OCI-LY3 (cell line): ENCODE measurements around the gene ATG10.

Experiments used
- H2AFZ ChIP-seq: fragments of 200-600, 300-600 bp; shearing (Covaris generic); 2 replicates; pipeline ENCODE4 v1.6.0; 2014; ENCODE audit warnings: antibody characterized with exemption, low read depth, low read length
- H3K27ac ChIP-seq: fragments of 200-600, 300-600 bp; sonication (generic); 2 replicates; pipeline ENCODE4 v1.5.1; 2014; ENCODE audit warnings: mild to moderate bottlenecking, low read length, moderate library complexity, mixed read lengths
- H3K27me3 ChIP-seq: fragments of 200-600, 300-600 bp; sonication (generic); 2 replicates; pipeline ENCODE4 v1.6.1; 2014; ENCODE audit warnings: low read depth, low read length, mixed read lengths
- H3K36me3 ChIP-seq: fragments of 200-600, 300-600 bp; sonication (generic); replicated peaks from 2 replicates; pipeline ENCODE3; 2014; ENCODE audit warnings: low read depth, low read length, mixed read lengths
- H3K4me1 ChIP-seq: fragments of 300-600, 200-600 bp; sonication (generic); 2 replicates; pipeline ENCODE4 v1.6.1; 2014; ENCODE audit warnings: low read length, mixed read lengths
- H3K4me2 ChIP-seq: fragments of 200-600, 300-600 bp; sonication (generic); 2 replicates; pipeline ENCODE4 v1.6.1; 2014; ENCODE audit warnings: low read length, mixed read lengths
- H3K4me3 ChIP-seq: fragments of 300-600, 200-600 bp; sonication (generic); 2 replicates; pipeline ENCODE4 v1.5.1; 2014; ENCODE audit warnings: antibody characterized with exemption, mild to moderate bottlenecking, low read length, moderate library complexity
- H3K79me2 ChIP-seq: fragments of 300-600, 200-600 bp; shearing (Covaris generic); 2 replicates; pipeline ENCODE4 v1.6.1; 2014; ENCODE audit warnings: mild to moderate bottlenecking, low read length, mixed read lengths
- H3K9ac ChIP-seq: fragments of 300-600, 200-600 bp; shearing (Covaris generic); 2 replicates; pipeline ENCODE4 v1.6.0; 2014; ENCODE audit warnings: mild to moderate bottlenecking, low read length, moderate library complexity
- H3K9me3 ChIP-seq: fragments of 200-600, 300-600 bp; shearing (Covaris generic); 2 replicates; pipeline ENCODE4 v1.6.1; 2014; ENCODE audit warnings: low read length, mixed read lengths; ENCODE audit not compliant: insufficient read depth
- H4K20me1 ChIP-seq: fragments of 200-600, 300-600 bp; sonication (generic); 2 replicates; pipeline ENCODE4 v1.6.1; 2016; ENCODE audit warnings: low read length, mixed read lengths; ENCODE audit not compliant: insufficient read depth
- EZH2phosphoT487 ChIP-seq: fragments of 200-600 bp; shearing (Covaris generic); IDR thresholded peaks from 2 replicates; pipeline ENCODE4 v1.6.1; 2018; ENCODE audit warnings: antibody characterized with exemption, mixed run types, low read depth
- TF ChIP-seq, protein P1 (sequence below): fragments of 200-600, 300-600 bp; sonication (generic); IDR thresholded peaks from 2 replicates; pipeline ENCODE4 v1.5.1; 2014; ENCODE audit warnings: antibody characterized with exemption, low read length, low read depth

The ATG10 gene

GRCh38 chr5:82246960-82247574 lies 275.2 kb downstream of the ATG10 start:
- Histone ChIP-seq H3K27ac (no peak overlapping the region), H3K79me2 (no peaks in the 10 kb centered on the region), H3K9ac (no peak overlapping the region), H3K9me3 (peaks cover 9% of the 10 kb centered on the region; the same call in 1 of the 2 replicates), H3K4me3 (no peak overlapping the region), H4K20me1 (no peaks in the 10 kb centered on the region), H3K27me3 (no peaks in the 10 kb centered on the region), H3K4me2 (no peak overlapping the region), H2AFZ (no peak overlapping the region), H3K36me3 (peaks cover 9% of the 10 kb centered on the region), H3K4me1 (no peaks in the 10 kb centered on the region)
- no peak for TF ChIP-seq EZH2phosphoT487
- TF ChIP-seq, protein P1, sequence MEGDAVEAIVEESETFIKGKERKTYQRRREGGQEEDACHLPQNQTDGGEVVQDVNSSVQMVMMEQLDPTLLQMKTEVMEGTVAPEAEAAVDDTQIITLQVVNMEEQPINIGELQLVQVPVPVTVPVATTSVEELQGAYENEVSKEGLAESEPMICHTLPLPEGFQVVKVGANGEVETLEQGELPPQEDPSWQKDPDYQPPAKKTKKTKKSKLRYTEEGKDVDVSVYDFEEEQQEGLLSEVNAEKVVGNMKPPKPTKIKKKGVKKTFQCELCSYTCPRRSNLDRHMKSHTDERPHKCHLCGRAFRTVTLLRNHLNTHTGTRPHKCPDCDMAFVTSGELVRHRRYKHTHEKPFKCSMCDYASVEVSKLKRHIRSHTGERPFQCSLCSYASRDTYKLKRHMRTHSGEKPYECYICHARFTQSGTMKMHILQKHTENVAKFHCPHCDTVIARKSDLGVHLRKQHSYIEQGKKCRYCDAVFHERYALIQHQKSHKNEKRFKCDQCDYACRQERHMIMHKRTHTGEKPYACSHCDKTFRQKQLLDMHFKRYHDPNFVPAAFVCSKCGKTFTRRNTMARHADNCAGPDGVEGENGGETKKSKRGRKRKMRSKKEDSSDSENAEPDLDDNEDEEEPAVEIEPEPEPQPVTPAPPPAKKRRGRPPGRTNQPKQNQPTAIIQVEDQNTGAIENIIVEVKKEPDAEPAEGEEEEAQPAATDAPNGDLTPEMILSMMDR, result no peak

GRCh38 chr5:82252744-82253143 lies 280.9 kb downstream of the ATG10 start:
- H3K27me3 ChIP-seq, result no peaks in the 10 kb centered on the region

GRCh38 chr5:82255844-82256243 lies 284.0 kb downstream of the ATG10 start:
- peak overlapping the region; percentile 65 for H3K4me3 ChIP-seq
- no peaks in the 10 kb centered on the region for H4K20me1 ChIP-seq
- H3K4me2 ChIP-seq, result peak overlapping the region; percentile 97
- no peaks in the 10 kb centered on the region for H3K27me3 ChIP-seq
- peaks cover 63% of the 10 kb centered on the region for H3K4me1 ChIP-seq
- no peaks in the 10 kb centered on the region for H3K79me2 ChIP-seq
- H3K36me3 ChIP-seq, result no peaks in the 10 kb centered on the region
- H3K9me3 ChIP-seq, result no peaks in the 10 kb centered on the region
- H2AFZ ChIP-seq, result peak overlapping the region; percentile 61; the same call in 1 of the 2 replicates
- H3K27ac ChIP-seq, result peak overlapping the region; percentile 100
- TF ChIP-seq, protein P1, result no peak
- TF ChIP-seq EZH2phosphoT487, result no peak
- H3K9ac ChIP-seq, result peak overlapping the region; percentile 86

More at GRCh38 chr5:82252744-82253143, 280.9 kb downstream of the ATG10 start:
- TF ChIP-seq, protein P1, result no peak
- TF ChIP-seq EZH2phosphoT487, result no peak
- Histone ChIP-seq H3K9ac (no peak overlapping the region), H3K79me2 (no peaks in the 10 kb centered on the region), H3K27ac (no peak overlapping the region), H4K20me1 (no peaks in the 10 kb centered on the region), H3K4me2 (no peak overlapping the region), H3K4me3 (no peak overlapping the region), H3K9me3 (peaks cover 5% of the 10 kb centered on the region; the same call in 1 of the 2 replicates), H2AFZ (no peak overlapping the region), H3K36me3 (peaks cover 5% of the 10 kb centered on the region), H3K4me1 (peaks cover 40% of the 10 kb centered on the region)

DNA sequence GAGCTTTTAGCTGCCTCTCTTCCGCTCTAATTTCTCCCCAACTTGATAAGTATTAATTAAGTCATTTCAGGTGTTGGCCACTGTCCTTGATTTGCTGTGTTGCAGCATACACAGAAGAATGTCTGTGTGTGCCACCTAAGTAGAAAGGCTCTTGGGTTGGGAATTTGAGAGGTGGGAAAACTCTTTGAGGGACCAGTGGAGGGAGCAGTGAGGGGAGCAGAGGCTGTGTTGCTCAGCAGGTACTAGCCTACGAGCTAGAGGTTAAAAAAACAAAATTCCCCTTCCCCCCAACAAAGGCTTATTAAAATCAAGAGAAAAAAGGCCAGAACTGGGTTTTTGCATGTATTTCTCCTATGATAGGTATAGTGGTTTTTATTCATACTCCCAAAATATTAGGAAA lies 285.4 kb downstream of the ATG10 start:
- Histone ChIP-seq H3K27me3 (no peaks in the 10 kb centered on the region), H3K4me2 (peak overlapping the region; percentile 97), H2AFZ (no peak overlapping the region), H3K36me3 (no peaks in the 10 kb centered on the region), H3K27ac (peak overlapping the region; percentile 100), H3K4me3 (peak overlapping the region; percentile 49; the same call in 1 of the 2 replicates), H3K9me3 (no peaks in the 10 kb centered on the region), H3K4me1 (peaks cover 63% of the 10 kb centered on the region), H4K20me1 (no peaks in the 10 kb centered on the region), H3K79me2 (no peaks in the 10 kb centered on the region), H3K9ac (peak overlapping the region; percentile 66)
- TF ChIP-seq, protein P1, result no peak
- TF ChIP-seq EZH2phosphoT487, result no peak
